Suprapubic skin (tissue), 4 donors: ENCODE measurements around the gene HECW1. TPM values are rescaled to one million over a fixed set of nuclear protein-coding genes. Genes with fewer than 3 reads are reported as not detected.

Source experiments
- DNase-seq, 2 donors: peaks; one replicate each; pipeline ENCODE4 v3.0.0-alpha.2; 2019; ENCODE audit warnings: low spot score in 2 of 2
- H3K27ac ChIP-seq: fragments of 200-600 bp; sonication (generic); one replicate; pipeline ENCODE4 v1.5.1; 2019
- H3K27me3 ChIP-seq: fragments of 200-600 bp; sonication (generic); one replicate; pipeline ENCODE4 v1.5.1; 2019
- H3K36me3 ChIP-seq: fragments of 200-600 bp; sonication (generic); one replicate; pipeline ENCODE4 v1.5.1; 2019
- H3K4me1 ChIP-seq: fragments of 200-600 bp; sonication (generic); one replicate; pipeline ENCODE4 v1.5.1; 2019
- H3K4me3 ChIP-seq: fragments of 200-600 bp; sonication (generic); one replicate; pipeline ENCODE4 v1.5.1; 2019; ENCODE audit warnings: mild to moderate bottlenecking
- H3K9me3 ChIP-seq: fragments of 200-600 bp; sonication (generic); one replicate; pipeline ENCODE4 v1.5.1; 2019
- CTCF ChIP-seq, 2 donors: fragments of 200-600 bp in 1 of 2; fragments of 450-650 bp in 1 of 2; sonication (generic) in 1 of 2; IDR thresholded peaks; one replicate each; pipeline ENCODE4 v1.5.1; 2016 to 2019; ENCODE audit warnings: antibody characterized with exemption in 2 of 2, mild to moderate bottlenecking in 1 of 2, moderate library complexity in 1 of 2
- EP300 ChIP-seq: sonication (generic); formaldehyde crosslinking; IDR thresholded peaks from one replicate; pipeline ENCODE4 v1.6.1; 2017; ENCODE audit warnings: antibody characterized with exemption
- POLR2A ChIP-seq, 2 donors: fragments of 450-650 bp; IDR thresholded peaks; one replicate each; pipeline ENCODE4 v1.6.1; 2017; ENCODE audit warnings: antibody characterized with exemption in 2 of 2, mild to moderate bottlenecking in 2 of 2, moderate library complexity in 2 of 2
- POLR2AphosphoS5 ChIP-seq, 3 donors: sonication (generic); formaldehyde crosslinking; IDR thresholded peaks; one replicate each; pipeline ENCODE4 v1.6.1; 2017; ENCODE audit warnings: antibody characterized with exemption in 3 of 3
- WGBS: methylation state at CpG from one replicate; pipeline ENCODE4 v1.1.5; 2018; 5-methylcytosine and 5-hydroxymethylcytosine counted together
- total RNA-seq, 4 donors: library from RNA; depleted of rRNA; stranded (reverse); fragments of >200 nt; gene quantifications; one replicate each; pipeline ENCODE4 v1.1.0, GENCODE V29; 2016

The HECW1 gene
- total RNA-seq, 4 donors from 2014 or later = 0.17 to 0.73 (median 0.32) TPM; not detected in 1

GRCh38 chr7:43317075-43317474 lies 204.6 kb downstream of the HECW1 start:
- no peak for TF ChIP-seq POLR2AphosphoS5 (IDR thresholded peaks at IDR 0.05)
- no peak for TF ChIP-seq POLR2A (IDR thresholded peaks at IDR 0.05)
- TF ChIP-seq EP300 = no peak
- Histone ChIP-seq H3K36me3 (no peaks in the 10 kb centered on the region), H3K4me3 (no peak overlapping the region), H3K27me3 (no peaks in the 10 kb centered on the region), H3K4me1 (no peaks in the 10 kb centered on the region), H3K27ac (no peak overlapping the region), H3K9me3 (no peaks in the 10 kb centered on the region)
- 83% methylated on average over 4 of the region's 6 CpGs for WGBS
- DNase-seq = no peak

GRCh38 chr7:43318188-43318770 lies 205.8 kb downstream of the HECW1 start:
- no peaks in the 10 kb centered on the region for H3K27me3 ChIP-seq
- 78% methylated on average over 3 of the region's 3 CpGs for WGBS
- H3K36me3 ChIP-seq = no peaks in the 10 kb centered on the region
- DNase-seq = no peak
- no peaks in the 10 kb centered on the region for H3K4me1 ChIP-seq
- TF ChIP-seq POLR2AphosphoS5 (IDR thresholded peaks at IDR 0.05) (no peak), CTCF (IDR thresholded peaks at IDR 0.05) (no peak), EP300 (no peak), POLR2A (IDR thresholded peaks at IDR 0.05) (no peak)
- no peaks in the 10 kb centered on the region for H3K9me3 ChIP-seq
- no peak overlapping the region for H3K27ac ChIP-seq
- no peak overlapping the region for H3K4me3 ChIP-seq

- Histone ChIP-seq H3K4me3 (no peak overlapping the region), H3K27ac (no peak overlapping the region), H3K27me3 (no peaks in the 10 kb centered on the region), H3K4me1 (peaks cover 7% of the 10 kb centered on the region), H3K36me3 (no peaks in the 10 kb centered on the region), H3K9me3 (no peaks in the 10 kb centered on the region)
- DNase-seq = no peak
- no peak for TF ChIP-seq POLR2AphosphoS5 (IDR thresholded peaks at IDR 0.05)
- 86% methylated on average over 14 of the region's 14 CpGs for WGBS
Observed at GRCh38 chr7:43325595-43325994, 213.1 kb downstream of the HECW1 start.

GRCh38 chr7:43328336-43328735 lies 215.9 kb downstream of the HECW1 start:
- WGBS = 75% methylated on average over 9 of the region's 9 CpGs
- no peak for TF ChIP-seq CTCF (IDR thresholded peaks at IDR 0.05)
- TF ChIP-seq POLR2AphosphoS5 (IDR thresholded peaks at IDR 0.05) = no peak
- no peak for TF ChIP-seq EP300
- no peak for TF ChIP-seq POLR2A (IDR thresholded peaks at IDR 0.05)
- Histone ChIP-seq H3K4me1 (peaks cover 7% of the 10 kb centered on the region), H3K27ac (no peak overlapping the region), H3K36me3 (no peaks in the 10 kb centered on the region), H3K4me3 (no peak overlapping the region), H3K27me3 (no peaks in the 10 kb centered on the region), H3K9me3 (no peaks in the 10 kb centered on the region)
- no peak for DNase-seq

GRCh38 chr7:43328785-43329380 lies 216.4 kb downstream of the HECW1 start:
- DNase-seq = no peak
- H3K27ac ChIP-seq = no peak overlapping the region
- no peaks in the 10 kb centered on the region for H3K36me3 ChIP-seq
- H3K9me3 ChIP-seq = no peaks in the 10 kb centered on the region
- H3K4me1 ChIP-seq = peaks cover 7% of the 10 kb centered on the region
- TF ChIP-seq EP300 = no peak
- no peak for TF ChIP-seq POLR2AphosphoS5 (IDR thresholded peaks at IDR 0.05)
- TF ChIP-seq CTCF (IDR thresholded peaks at IDR 0.05) = no peak
- no peak for TF ChIP-seq POLR2A (IDR thresholded peaks at IDR 0.05)
- H3K27me3 ChIP-seq = no peaks in the 10 kb centered on the region
- 34% methylated on average over 5 of the region's 6 CpGs for WGBS
- H3K4me3 ChIP-seq = no peak overlapping the region

- WGBS = 90% methylated on average over 8 of the region's 8 CpGs
- no peak for DNase-seq
- Histone ChIP-seq H3K27ac (no peak overlapping the region), H3K4me3 (no peak overlapping the region), H3K36me3 (no peaks in the 10 kb centered on the region), H3K9me3 (no peaks in the 10 kb centered on the region), H3K4me1 (peaks cover 7% of the 10 kb centered on the region), H3K27me3 (no peaks in the 10 kb centered on the region)
- no peak for TF ChIP-seq EP300
- TF ChIP-seq POLR2A (IDR thresholded peaks at IDR 0.05) = no peak
- no peak for TF ChIP-seq CTCF (IDR thresholded peaks at IDR 0.05)
- TF ChIP-seq POLR2AphosphoS5 (IDR thresholded peaks at IDR 0.05) = no peak
Observed at GRCh38 chr7:43332193-43332796, 219.8 kb downstream of the HECW1 start.
